ENCODE results near the gene CST6. TPM values are rescaled to one million over a fixed set of nuclear protein-coding genes. Genes with fewer than 3 reads are reported as not detected.

Gene CST6
- total RNA-seq, result not detected

DNA sequence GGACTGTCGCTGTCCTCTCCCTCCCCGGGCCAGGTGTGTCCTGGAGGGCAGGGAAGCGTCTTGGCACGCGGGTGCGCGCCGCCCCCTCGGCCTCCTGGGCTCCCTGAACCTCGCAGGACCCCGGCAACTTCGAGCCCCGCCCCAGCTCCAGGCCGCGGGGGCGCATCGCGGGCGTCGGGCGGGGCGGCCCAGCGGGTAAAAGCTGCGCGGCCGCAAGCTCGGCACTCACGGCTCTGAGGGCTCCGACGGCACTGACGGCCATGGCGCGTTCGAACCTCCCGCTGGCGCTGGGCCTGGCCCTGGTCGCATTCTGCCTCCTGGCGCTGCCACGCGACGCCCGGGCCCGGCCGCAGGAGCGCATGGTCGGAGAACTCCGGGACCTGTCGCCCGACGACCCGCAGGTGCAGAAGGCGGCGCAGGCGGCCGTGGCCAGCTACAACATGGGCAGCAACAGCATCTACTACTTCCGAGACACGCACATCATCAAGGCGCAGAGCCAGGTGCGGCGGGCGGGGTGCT lies at the start of gene CST6:
TSS of gene CST6 (plus strand) at position 224 of the 519 bp plus-strand sequence. CDS start at position 261, 37 bp downstream.

GRCh38 chr11:66001942-66002647 lies 9.7 kb upstream of the CST6 start, which contains the start of the genes BANF1 and EIF1AD:
Gene BANF1, plus strand, starts transcription at chr11:66002503. Its CDS starts 748 bp downstream, at chr11:66003251.
Gene EIF1AD, minus strand, starts transcription at chr11:66002157. Its CDS starts 1,768 bp downstream, at chr11:66000389.

DNA sequence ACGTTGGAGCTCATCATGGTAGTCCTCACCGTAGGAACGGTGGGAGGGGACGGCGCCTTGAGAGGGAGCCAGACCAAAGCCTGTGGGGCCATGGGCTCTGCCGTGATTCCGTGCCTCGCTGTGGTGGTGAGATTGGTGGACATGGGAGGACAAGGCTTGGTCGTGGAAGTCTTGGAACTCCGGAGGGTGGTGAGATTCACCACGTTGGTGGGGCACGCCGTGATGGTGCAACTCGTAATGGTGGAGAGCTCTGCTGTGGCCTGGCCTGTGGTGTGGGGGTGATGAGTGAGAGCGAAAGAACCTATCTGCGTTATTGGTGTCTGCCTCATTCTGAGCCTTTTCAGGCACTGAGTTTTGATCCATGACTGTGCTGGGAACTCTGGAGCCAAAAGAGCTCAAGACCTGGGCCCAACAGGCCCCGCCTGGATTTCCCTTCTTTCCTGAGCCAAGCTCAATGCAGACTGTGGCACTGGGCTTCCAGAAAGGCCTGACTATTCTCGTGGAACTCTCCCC lies 14.3 kb downstream of the CST6 start, which contains the start of gene CATSPER1:
TSS of gene CATSPER1 (minus strand) at position 463 of the 513 bp plus-strand sequence. CDS start at position 363, 100 bp downstream.

GRCh38 chr11:66048547-66049323 lies 36.9 kb downstream of the CST6 start, which contains the start of gene GAL3ST3:
Gene GAL3ST3, minus strand, starts transcription at chr11:66049161. Its CDS starts 3,746 bp downstream, at chr11:66045415.

GRCh38 chr11:66051766-66052663 lies 40.2 kb downstream of the CST6 start, which contains the start of gene SF3B2:
Gene SF3B2, plus strand, starts transcription at chr11:66052364. Its CDS starts 21 bp downstream, at chr11:66052385.

Other genes with a start within 250 kb of the CST6 start
- 11.6 TPM for gene AP5B1, start 231.0 kb upstream of the CST6 start, total RNA-seq
- gene OVOL1, start 224.9 kb upstream of the CST6 start, total RNA-seq, result 15.0 TPM
- gene SNX32, start 178.0 kb upstream of the CST6 start, total RNA-seq, result 1.9 TPM
- gene CFL1, start 153.8 kb upstream of the CST6 start, total RNA-seq, result 360 TPM
- 53.4 TPM for gene MUS81, start 151.6 kb upstream of the CST6 start, total RNA-seq
- 104 TPM for gene EFEMP2, start 139.2 kb upstream of the CST6 start, total RNA-seq
- gene CTSW, start 132.2 kb upstream of the CST6 start, total RNA-seq, result 1.4 TPM
- gene FIBP, start 123.5 kb upstream of the CST6 start, total RNA-seq, result 119 TPM
- 20.8 TPM for gene CCDC85B, start 121.3 kb upstream of the CST6 start, total RNA-seq
- gene FOSL1, start 111.6 kb upstream of the CST6 start, total RNA-seq, result not detected
- 29.8 TPM for gene C11orf68, start 92.9 kb upstream of the CST6 start, total RNA-seq
- 55.9 TPM for gene DRAP1, start 92.6 kb upstream of the CST6 start, total RNA-seq
- gene TSGA10IP, start 66.5 kb upstream of the CST6 start, total RNA-seq, result not detected
- gene SART1, start 50.3 kb upstream of the CST6 start, total RNA-seq, result 60.9 TPM
- 23.2 TPM for gene EIF1AD, start 9.9 kb upstream of the CST6 start, total RNA-seq
- 37.6 TPM for gene BANF1, start 9.5 kb upstream of the CST6 start, total RNA-seq
- not detected for gene CATSPER1, start 14.5 kb downstream of the CST6 start, total RNA-seq
- gene GAL3ST3, start 37.2 kb downstream of the CST6 start, total RNA-seq, result 12.8 TPM
- gene SF3B2, start 40.4 kb downstream of the CST6 start, total RNA-seq, result 110 TPM
- gene PACS1, start 58.3 kb downstream of the CST6 start, total RNA-seq, result 53.9 TPM
- gene KLC2, start 245.7 kb downstream of the CST6 start, total RNA-seq, result 18.0 TPM

Measured in metanephros (tissue), 1 donor.